Measurements from ENCODE around the gene LRATD1. TPM values are rescaled to one million over a fixed set of nuclear protein-coding genes. Genes with fewer than 3 reads are reported as not detected.

The LRATD1 gene
- total RNA-seq, 4 donors from 2014 or later = 1.3 to 5.7 (median 3.2) TPM

GRCh38 chr2:14623237-14623636 lies 9.3 kb upstream of the LRATD1 start:
- no peaks in the 10 kb centered on the region for H3K27me3 ChIP-seq
- 93 to 100% methylated on average over 1 of the region's 1 CpG for WGBS, 2 donors
- no peak for DNase-seq (ENCODE audit: low spot score in 2 of 2)

GRCh38 chr2:14626873-14627272 lies 5.6 kb upstream of the LRATD1 start:
- WGBS, 2 donors = 63 to 76% methylated on average over 3 of the region's 3 CpGs
- TF ChIP-seq EP300 (IDR thresholded peaks at IDR 0.05) (no peak), CTCF (IDR thresholded peaks at IDR 0.05) (no peak), POLR2A (IDR thresholded peaks at IDR 0.05) (no peak)
- H3K4me3 ChIP-seq = no peak overlapping the region
- no peak overlapping the region for H3K27ac ChIP-seq
- H3K4me1 ChIP-seq = no peaks in the 10 kb centered on the region
- no peak for DNase-seq (ENCODE audit: low spot score in 2 of 2)
- H3K27me3 ChIP-seq = peaks cover 0 to 11% of the 10 kb centered on the region in 2 donors
- no peaks in the 10 kb centered on the region for H3K36me3 ChIP-seq
- H3K9me3 ChIP-seq = no peaks in the 10 kb centered on the region

More at GRCh38 chr2:14623237-14623636, 9.3 kb upstream of the LRATD1 start:
- no peaks in the 10 kb centered on the region for H3K4me1 ChIP-seq
- TF ChIP-seq POLR2A (IDR thresholded peaks at IDR 0.05) (no peak), EP300 (IDR thresholded peaks at IDR 0.05) (no peak), CTCF (IDR thresholded peaks at IDR 0.05) (no peak)
- no peak overlapping the region for H3K4me3 ChIP-seq
- no peaks in the 10 kb centered on the region for H3K9me3 ChIP-seq
- H3K27ac ChIP-seq = no peak overlapping the region
- H3K36me3 ChIP-seq = no peaks in the 10 kb centered on the region

GRCh38 chr2:14628901-14629300 lies 3.6 kb upstream of the LRATD1 start:
- DNase-seq (ENCODE audit: low spot score in 2 of 2) = no peak
- Histone ChIP-seq H3K9me3 (no peaks in the 10 kb centered on the region), H3K27ac (no peak overlapping the region), H3K27me3 (peaks cover 0 to 30% of the 10 kb centered on the region in 2 donors), H3K4me3 (no peak overlapping the region), H3K4me1 (peaks cover 0 to 20% (median 0%) of the 10 kb centered on the region in 4 donors), H3K36me3 (no peaks in the 10 kb centered on the region)
- TF ChIP-seq EP300 (IDR thresholded peaks at IDR 0.05) (no peak), POLR2A (IDR thresholded peaks at IDR 0.05) (no peak), CTCF (IDR thresholded peaks at IDR 0.05) (no peak)
- 75 to 79% methylated on average over 2 of the region's 2 CpGs for WGBS, 2 donors

DNA sequence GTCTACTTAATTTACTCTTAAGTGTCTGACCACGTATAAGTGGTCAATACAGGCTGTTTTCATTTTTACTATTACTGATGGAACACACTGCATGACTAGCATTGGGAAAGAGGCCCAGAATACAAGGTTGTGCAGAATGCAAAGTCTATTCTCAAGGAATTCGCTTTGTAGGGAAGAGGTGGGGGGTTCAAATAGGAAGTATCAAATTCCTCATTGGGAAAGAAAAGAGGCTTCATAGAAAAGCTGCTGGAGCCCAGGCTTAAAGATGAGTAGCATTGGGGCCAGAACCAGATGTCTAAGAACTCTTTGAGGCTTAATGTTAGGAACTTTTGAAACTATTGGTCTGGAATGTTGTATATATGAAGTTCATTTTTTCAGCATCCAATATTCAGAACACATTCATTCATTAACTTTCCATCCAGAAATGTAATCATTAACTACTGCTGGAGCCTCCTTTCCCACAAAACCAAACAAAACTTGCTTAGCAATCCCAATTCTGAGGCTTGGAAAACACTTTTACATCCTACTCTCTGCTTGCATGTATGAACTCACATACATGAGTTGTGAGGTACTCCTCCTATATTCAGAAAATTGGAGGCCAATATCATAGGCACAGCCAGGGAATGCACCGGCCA lies 994 bp upstream of the LRATD1 start:
- Histone ChIP-seq H3K36me3 (no peaks in the 10 kb centered on the region), H3K27ac (no peak overlapping the region), H3K4me1 (peaks cover 0 to 40% (median 7%) of the 10 kb centered on the region in 4 donors), H3K27me3 (peaks cover 0 to 48% of the 10 kb centered on the region in 2 donors), H3K4me3 (no peak overlapping the region), H3K9me3 (no peaks in the 10 kb centered on the region)
- TF ChIP-seq EP300 (IDR thresholded peaks at IDR 0.05) (no peak), CTCF (IDR thresholded peaks at IDR 0.05) (no peak), POLR2A (IDR thresholded peaks at IDR 0.05) (no peak)
- 55% methylated on average over 3 of the region's 3 CpGs for WGBS, 2 donors
- no peak for DNase-seq (ENCODE audit: low spot score in 2 of 2)

DNA sequence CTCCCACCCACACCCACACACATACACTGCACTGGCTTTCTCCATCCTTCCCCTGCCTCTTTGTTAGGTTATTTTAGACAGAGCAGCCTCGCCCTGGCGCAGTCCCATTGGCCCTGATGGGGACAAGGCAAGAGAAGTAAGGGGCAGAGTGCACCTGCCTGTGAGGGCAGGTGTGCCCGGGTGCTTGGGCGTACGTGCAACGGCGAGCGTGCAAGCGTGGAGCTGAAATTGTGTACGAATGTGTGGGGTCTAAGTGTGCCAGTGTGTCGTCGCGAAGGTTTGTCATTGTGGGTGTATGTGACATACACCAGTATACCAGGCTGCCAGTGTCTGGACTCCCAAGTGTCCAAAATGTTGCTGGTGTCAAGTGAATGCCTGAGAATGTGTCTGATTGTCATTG lies 544 bp downstream of the LRATD1 start:
- no peak for DNase-seq (ENCODE audit: low spot score in 2 of 2)
- Histone ChIP-seq H3K4me3 (peak overlapping the region in 3 of 4 donors; percentile 39 to 56 (median 47)), H3K9me3 (no peaks in the 10 kb centered on the region), H3K4me1 (peaks cover 0 to 40% (median 7%) of the 10 kb centered on the region in 4 donors), H3K27me3 (peaks cover 0 to 48% of the 10 kb centered on the region in 2 donors), H3K27ac (peak overlapping the region in 1 of 4 donors; percentile 28), H3K36me3 (no peaks in the 10 kb centered on the region)
- TF ChIP-seq CTCF (IDR thresholded peaks at IDR 0.05) (no peak), POLR2A (IDR thresholded peaks at IDR 0.05) (no peak), EP300 (IDR thresholded peaks at IDR 0.05) (no peak)
- 1 to 7% methylated on average over 13 of the region's 13 CpGs for WGBS, 2 donors

Measured in tibial nerve (tissue), 4 donors.